Liver (tissue), 9 donors: ENCODE measurements around the gene ZNF839. TPM values are rescaled to one million over a fixed set of nuclear protein-coding genes. Genes with fewer than 3 reads are reported as not detected.

Experiments used
- DNase-seq: peaks from one replicate; pipeline ENCODE4 v3.0.0-alpha.2; 2017; ENCODE audit warnings: low spot score
- H3K27ac ChIP-seq, 2 donors: one replicate each; pipeline ENCODE4 v1.7.0; 2013; ENCODE audit warnings: inconsistent platforms in 2 of 2, low read length in 2 of 2, control low read depth in 1 of 2, low read depth in 1 of 2, mild to moderate bottlenecking in 1 of 2
- H3K27me3 ChIP-seq, 4 donors: one replicate each; pipeline versions ENCODE4 v1.6.1 to v1.7.0; 2013; ENCODE audit warnings: low read length in 3 of 4, inconsistent platforms in 1 of 4, mild to moderate bottlenecking in 1 of 4, moderate library complexity in 1 of 4; ENCODE audit not compliant: control insufficient read depth in 4 of 4, insufficient read depth in 4 of 4
- H3K36me3 ChIP-seq, 4 donors: one replicate each; pipeline versions ENCODE4 v1.6.1 to v1.7.0; 2013; ENCODE audit warnings: low read length in 3 of 4, mild to moderate bottlenecking in 3 of 4, low read depth in 1 of 4, moderate library complexity in 1 of 4; ENCODE audit not compliant: control insufficient read depth in 4 of 4, insufficient read depth in 3 of 4
- H3K4me1 ChIP-seq, 4 donors: one replicate each; pipeline versions ENCODE4 v1.6.1 to v1.7.0; 2013; ENCODE audit warnings: low read length in 3 of 4, mild to moderate bottlenecking in 3 of 4, moderate library complexity in 1 of 4; ENCODE audit not compliant: control insufficient read depth in 4 of 4, insufficient read depth in 4 of 4
- H3K4me3 ChIP-seq, 3 donors: one replicate each; pipeline versions ENCODE4 v1.6.1 to v1.7.0; 2013; ENCODE audit warnings: low read length in 3 of 3, control low read depth in 1 of 3, low read depth in 1 of 3, mild to moderate bottlenecking in 1 of 3
- H3K9ac ChIP-seq, 2 donors: one replicate each; pipeline ENCODE4 v1.7.0; 2013; ENCODE audit warnings: low read length in 2 of 2, mild to moderate bottlenecking in 2 of 2, moderate library complexity in 2 of 2, control low read depth in 1 of 2, low read depth in 1 of 2
- H3K9me3 ChIP-seq, 4 donors: one replicate each; pipeline versions ENCODE4 v1.6.1 to v1.7.0; 2013; ENCODE audit warnings: low read length in 3 of 4; ENCODE audit not compliant: control insufficient read depth in 4 of 4
- EGR1 ChIP-seq, 2 donors: IDR thresholded peaks; 2 replicates each; pipeline ENCODE4 v1.6.1; 2016 to 2018; ENCODE audit warnings: antibody characterized with exemption in 2 of 2, low read depth in 2 of 2
- FOXA1 ChIP-seq: IDR thresholded peaks from 2 replicates; pipeline ENCODE4 v1.6.1; 2016; ENCODE audit warnings: antibody characterized with exemption
- FOXA2 ChIP-seq: IDR thresholded peaks from 2 replicates; pipeline ENCODE4 v1.6.1; 2016; ENCODE audit warnings: antibody characterized with exemption
- GABPA ChIP-seq, 2 donors: IDR thresholded peaks in 1 of 2; conservative IDR thresholded peaks in 1 of 2; 2 replicates each; pipeline ENCODE4 v1.6.1; 2016; ENCODE audit warnings: antibody characterized with exemption in 2 of 2, mild to moderate bottlenecking in 1 of 2, moderate library complexity in 1 of 2
- HNF4A ChIP-seq, 2 donors: conservative IDR thresholded peaks; 2 replicates each; pipeline ENCODE4 v1.6.1; 2016; ENCODE audit warnings: antibody characterized with exemption in 2 of 2, mild to moderate bottlenecking in 2 of 2
- JUND ChIP-seq, 2 donors: IDR thresholded peaks; 2 replicates each; pipeline ENCODE4 v1.6.1; 2016; ENCODE audit warnings: antibody characterized with exemption in 2 of 2
- NR2F2 ChIP-seq: IDR thresholded peaks from 2 replicates; pipeline ENCODE4 v1.6.1; 2016; ENCODE audit warnings: antibody characterized with exemption
- RAD21 ChIP-seq, 2 donors: IDR thresholded peaks; 2 replicates each; pipeline ENCODE4 v1.6.1; 2016; ENCODE audit warnings: antibody characterized with exemption in 2 of 2, mild to moderate bottlenecking in 2 of 2
- SP1 ChIP-seq: IDR thresholded peaks from 2 replicates; pipeline ENCODE4 v1.6.1; 2018; ENCODE audit warnings: antibody characterized with exemption, mild to moderate bottlenecking
- TAF1 ChIP-seq: conservative IDR thresholded peaks from 2 replicates; pipeline ENCODE4 v1.6.1; 2016; ENCODE audit warnings: antibody characterized with exemption, mild to moderate bottlenecking
- YY1 ChIP-seq: IDR thresholded peaks from 2 replicates; pipeline ENCODE4 v1.6.1; 2016; ENCODE audit warnings: antibody characterized with exemption, mild to moderate bottlenecking
- WGBS: extraction: QIAGEN DNeasy Blood & Tissue Kit; methylation state at CpG from one replicate; pipeline ENCODE4 v1.1.7; 2013; 5-methylcytosine and 5-hydroxymethylcytosine counted together
- polyA plus RNA-seq, 2 donors: library from polyadenylated mRNA; stranded (reverse) in 1 of 2; unstranded in 1 of 2; fragments of 200-250 nt in 1 of 2; fragments of >200 nt in 1 of 2; fragmentation: Nextera tagmentation in 1 of 2; extraction: Ambion mirVana in 1 of 2; gene quantifications; one replicate each; pipeline versions ENCODE4 v1.2.1 to v1.2.3, GENCODE V29; 2013 to 2015
- total RNA-seq, 2 donors: library from RNA; depleted of rRNA; stranded (reverse); fragments of >200 nt; gene quantifications; one replicate each; pipeline ENCODE4 v1.2.3, GENCODE V29; 2014
- TF ChIP-seq, protein P1 (sequence below): IDR thresholded peaks from 2 replicates; pipeline ENCODE4 v1.6.1; 2016; ENCODE audit warnings: antibody characterized with exemption, mild to moderate bottlenecking
- TF ChIP-seq, protein P2 (sequence below): IDR thresholded peaks from 2 replicates; pipeline ENCODE4 v1.6.1; 2016; ENCODE audit warnings: antibody characterized with exemption
- TF ChIP-seq, protein P3 (sequence below): IDR thresholded peaks from 2 replicates; pipeline ENCODE4 v1.6.1; 2016; ENCODE audit warnings: antibody characterized with exemption
- TF ChIP-seq, protein P4 (sequence below): IDR thresholded peaks from 2 replicates; pipeline ENCODE4 v1.6.1; 2016; ENCODE audit warnings: antibody characterized with exemption
- TF ChIP-seq, protein P5 (sequence below): fragments of 150-350 bp; IDR thresholded peaks from 2 replicates; pipeline ENCODE4 v1.5.1; 2017; ENCODE audit warnings: improper control_type of control experiment, low read depth, low read length; ENCODE audit not compliant: missing input control
- donor health status: healthy.
- donor health status: healthy.
- donor health status: healthy.
- donor health status: healthy.
- donor health status: healthy.

ZNF839 gene
- total and polyA plus RNA-seq, 4 donors, result 3.1 to 5.6 (median 4.3) TPM

DNA sequence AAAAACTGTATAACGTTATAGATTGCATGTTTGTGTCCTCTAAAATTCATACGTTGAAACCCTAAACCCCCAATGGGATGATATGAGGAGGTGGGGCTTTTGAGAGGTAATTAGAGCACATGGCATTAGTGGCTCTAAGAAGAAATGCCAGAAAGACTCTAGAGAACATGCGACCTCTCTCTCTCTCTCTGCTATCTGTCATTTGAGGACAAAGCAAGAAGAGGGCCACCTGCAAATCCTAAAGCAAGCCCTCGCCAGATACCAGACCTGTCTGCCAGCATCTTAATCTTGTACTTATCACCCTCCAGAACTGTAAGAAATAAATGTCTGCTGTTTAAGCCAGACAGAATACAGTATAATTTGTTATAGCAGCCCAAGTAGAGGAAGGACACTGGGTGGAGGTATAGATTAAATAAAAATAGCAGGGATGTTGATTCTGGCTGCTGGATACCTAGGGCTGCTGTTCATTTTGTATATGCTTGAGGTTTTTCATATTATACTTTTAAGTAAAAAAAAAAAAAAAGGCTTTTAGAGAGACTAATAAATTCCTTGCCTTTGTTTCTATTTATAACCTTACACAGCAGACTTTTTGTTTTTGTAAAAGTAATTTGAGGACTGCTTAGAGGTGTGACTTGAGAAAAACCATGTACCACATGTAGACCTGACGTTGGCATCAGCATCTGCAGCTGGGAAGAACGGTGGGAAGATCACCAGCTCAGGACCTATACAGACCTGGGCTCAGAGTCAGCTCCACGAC lies 41.5 kb upstream of the ZNF839 start:
- DNase-seq, result no peak
- no peak for TF ChIP-seq NR2F2
- TF ChIP-seq, protein P1, sequence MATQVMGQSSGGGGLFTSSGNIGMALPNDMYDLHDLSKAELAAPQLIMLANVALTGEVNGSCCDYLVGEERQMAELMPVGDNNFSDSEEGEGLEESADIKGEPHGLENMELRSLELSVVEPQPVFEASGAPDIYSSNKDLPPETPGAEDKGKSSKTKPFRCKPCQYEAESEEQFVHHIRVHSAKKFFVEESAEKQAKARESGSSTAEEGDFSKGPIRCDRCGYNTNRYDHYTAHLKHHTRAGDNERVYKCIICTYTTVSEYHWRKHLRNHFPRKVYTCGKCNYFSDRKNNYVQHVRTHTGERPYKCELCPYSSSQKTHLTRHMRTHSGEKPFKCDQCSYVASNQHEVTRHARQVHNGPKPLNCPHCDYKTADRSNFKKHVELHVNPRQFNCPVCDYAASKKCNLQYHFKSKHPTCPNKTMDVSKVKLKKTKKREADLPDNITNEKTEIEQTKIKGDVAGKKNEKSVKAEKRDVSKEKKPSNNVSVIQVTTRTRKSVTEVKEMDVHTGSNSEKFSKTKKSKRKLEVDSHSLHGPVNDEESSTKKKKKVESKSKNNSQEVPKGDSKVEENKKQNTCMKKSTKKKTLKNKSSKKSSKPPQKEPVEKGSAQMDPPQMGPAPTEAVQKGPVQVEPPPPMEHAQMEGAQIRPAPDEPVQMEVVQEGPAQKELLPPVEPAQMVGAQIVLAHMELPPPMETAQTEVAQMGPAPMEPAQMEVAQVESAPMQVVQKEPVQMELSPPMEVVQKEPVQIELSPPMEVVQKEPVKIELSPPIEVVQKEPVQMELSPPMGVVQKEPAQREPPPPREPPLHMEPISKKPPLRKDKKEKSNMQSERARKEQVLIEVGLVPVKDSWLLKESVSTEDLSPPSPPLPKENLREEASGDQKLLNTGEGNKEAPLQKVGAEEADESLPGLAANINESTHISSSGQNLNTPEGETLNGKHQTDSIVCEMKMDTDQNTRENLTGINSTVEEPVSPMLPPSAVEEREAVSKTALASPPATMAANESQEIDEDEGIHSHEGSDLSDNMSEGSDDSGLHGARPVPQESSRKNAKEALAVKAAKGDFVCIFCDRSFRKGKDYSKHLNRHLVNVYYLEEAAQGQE, result no peak
- no peak for TF ChIP-seq TAF1
- no peak for TF ChIP-seq RAD21 (IDR thresholded peaks at IDR 0.05)
- TF ChIP-seq SP1, result no peak
- no peak for TF ChIP-seq YY1
- no peak for TF ChIP-seq HNF4A (conservative IDR thresholded peaks at IDR 0.05)
- no peak for TF ChIP-seq FOXA2
- no peak for TF ChIP-seq JUND (IDR thresholded peaks at IDR 0.05)
- TF ChIP-seq, protein P2, sequence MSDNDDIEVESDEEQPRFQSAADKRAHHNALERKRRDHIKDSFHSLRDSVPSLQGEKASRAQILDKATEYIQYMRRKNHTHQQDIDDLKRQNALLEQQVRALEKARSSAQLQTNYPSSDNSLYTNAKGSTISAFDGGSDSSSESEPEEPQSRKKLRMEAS, result no peak
- TF ChIP-seq, protein P3, sequence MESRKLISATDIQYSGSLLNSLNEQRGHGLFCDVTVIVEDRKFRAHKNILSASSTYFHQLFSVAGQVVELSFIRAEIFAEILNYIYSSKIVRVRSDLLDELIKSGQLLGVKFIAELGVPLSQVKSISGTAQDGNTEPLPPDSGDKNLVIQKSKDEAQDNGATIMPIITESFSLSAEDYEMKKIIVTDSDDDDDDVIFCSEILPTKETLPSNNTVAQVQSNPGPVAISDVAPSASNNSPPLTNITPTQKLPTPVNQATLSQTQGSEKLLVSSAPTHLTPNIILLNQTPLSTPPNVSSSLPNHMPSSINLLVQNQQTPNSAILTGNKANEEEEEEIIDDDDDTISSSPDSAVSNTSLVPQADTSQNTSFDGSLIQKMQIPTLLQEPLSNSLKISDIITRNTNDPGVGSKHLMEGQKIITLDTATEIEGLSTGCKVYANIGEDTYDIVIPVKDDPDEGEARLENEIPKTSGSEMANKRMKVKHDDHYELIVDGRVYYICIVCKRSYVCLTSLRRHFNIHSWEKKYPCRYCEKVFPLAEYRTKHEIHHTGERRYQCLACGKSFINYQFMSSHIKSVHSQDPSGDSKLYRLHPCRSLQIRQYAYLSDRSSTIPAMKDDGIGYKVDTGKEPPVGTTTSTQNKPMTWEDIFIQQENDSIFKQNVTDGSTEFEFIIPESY, result no peak
- TF ChIP-seq, protein P4, sequence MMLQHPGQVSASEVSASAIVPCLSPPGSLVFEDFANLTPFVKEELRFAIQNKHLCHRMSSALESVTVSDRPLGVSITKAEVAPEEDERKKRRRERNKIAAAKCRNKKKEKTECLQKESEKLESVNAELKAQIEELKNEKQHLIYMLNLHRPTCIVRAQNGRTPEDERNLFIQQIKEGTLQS, result no peak
- TF ChIP-seq, protein P5, sequence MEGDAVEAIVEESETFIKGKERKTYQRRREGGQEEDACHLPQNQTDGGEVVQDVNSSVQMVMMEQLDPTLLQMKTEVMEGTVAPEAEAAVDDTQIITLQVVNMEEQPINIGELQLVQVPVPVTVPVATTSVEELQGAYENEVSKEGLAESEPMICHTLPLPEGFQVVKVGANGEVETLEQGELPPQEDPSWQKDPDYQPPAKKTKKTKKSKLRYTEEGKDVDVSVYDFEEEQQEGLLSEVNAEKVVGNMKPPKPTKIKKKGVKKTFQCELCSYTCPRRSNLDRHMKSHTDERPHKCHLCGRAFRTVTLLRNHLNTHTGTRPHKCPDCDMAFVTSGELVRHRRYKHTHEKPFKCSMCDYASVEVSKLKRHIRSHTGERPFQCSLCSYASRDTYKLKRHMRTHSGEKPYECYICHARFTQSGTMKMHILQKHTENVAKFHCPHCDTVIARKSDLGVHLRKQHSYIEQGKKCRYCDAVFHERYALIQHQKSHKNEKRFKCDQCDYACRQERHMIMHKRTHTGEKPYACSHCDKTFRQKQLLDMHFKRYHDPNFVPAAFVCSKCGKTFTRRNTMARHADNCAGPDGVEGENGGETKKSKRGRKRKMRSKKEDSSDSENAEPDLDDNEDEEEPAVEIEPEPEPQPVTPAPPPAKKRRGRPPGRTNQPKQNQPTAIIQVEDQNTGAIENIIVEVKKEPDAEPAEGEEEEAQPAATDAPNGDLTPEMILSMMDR, result no peak
- Histone ChIP-seq H3K4me3 (no peak overlapping the region), H3K9ac (no peak overlapping the region), H3K27ac (no peak overlapping the region), H3K4me1 (no peaks in the 10 kb centered on the region), H3K27me3 (no peaks in the 10 kb centered on the region), H3K36me3 (peaks cover 0 to 2% (median 0%) of the 10 kb centered on the region in 4 donors), H3K9me3 (no peaks in the 10 kb centered on the region)
- 84% methylated on average over 7 of the region's 7 CpGs for WGBS

DNA sequence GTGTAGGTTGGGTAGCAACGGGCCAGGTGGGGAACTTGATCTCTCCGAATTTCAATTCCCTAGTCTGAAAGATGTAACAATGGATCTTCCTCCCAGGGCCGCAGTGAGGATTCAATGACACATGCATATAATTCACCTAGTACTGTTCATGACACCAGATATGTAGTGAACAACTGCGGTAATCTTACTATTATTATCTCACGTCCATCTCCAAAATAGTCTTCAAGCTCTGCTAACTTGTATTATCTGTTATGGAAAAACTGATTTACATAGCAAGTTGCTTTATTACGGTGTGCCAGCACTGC lies 41.0 kb upstream of the ZNF839 start:
- H3K9ac ChIP-seq, result no peak overlapping the region
- H3K4me1 ChIP-seq, result no peaks in the 10 kb centered on the region
- peaks cover 0 to 2% (median 0%) of the 10 kb centered on the region in 4 donors for H3K36me3 ChIP-seq
- DNase-seq, result no peak
- H3K9me3 ChIP-seq, result no peaks in the 10 kb centered on the region
- TF ChIP-seq RAD21 (IDR thresholded peaks at IDR 0.05) (no peak), FOXA1 (no peak), GABPA (IDR thresholded peaks at IDR 0.05 in 1 of 2, conservative IDR thresholded peaks at IDR 0.05 in 1 of 2) (no peak), EGR1 (IDR thresholded peaks at IDR 0.05; ENCODE audit: low read depth in 2 of 2) (no peak), TAF1 (no peak), SP1 (no peak), JUND (IDR thresholded peaks at IDR 0.05) (no peak), YY1 (no peak), NR2F2 (no peak)
- TF ChIP-seq, protein P5, result no peak
- TF ChIP-seq, protein P4, result no peak
- TF ChIP-seq, protein P2, result no peak
- H3K27me3 ChIP-seq, result no peaks in the 10 kb centered on the region
- H3K27ac ChIP-seq, result no peak overlapping the region
- no peak overlapping the region for H3K4me3 ChIP-seq
- WGBS, result 94% methylated on average over 6 of the region's 6 CpGs
